Erythroblast (primary cell): ENCODE results near the gene SLC25A34.

Experiments
- GATA1 ChIP-seq: IDR thresholded peaks from 2 replicates; pipeline ENCODE4 v1.6.1; 2011; ENCODE audit warnings: low read depth, mild to moderate bottlenecking, control low read depth, low read length, moderate library complexity
- POLR2A ChIP-seq: IDR thresholded peaks from 2 replicates; pipeline ENCODE4 v1.6.1; 2011; ENCODE audit warnings: mild to moderate bottlenecking, low read length

- TF ChIP-seq POLR2A (no peak), GATA1 (no peak)
Measured at GRCh38 chr1:15742339-15742801, 6.3 kb downstream of the SLC25A34 start, which contains the start of gene TMEM82.
